ENCODE results near the gene PTPRR.

DNA sequence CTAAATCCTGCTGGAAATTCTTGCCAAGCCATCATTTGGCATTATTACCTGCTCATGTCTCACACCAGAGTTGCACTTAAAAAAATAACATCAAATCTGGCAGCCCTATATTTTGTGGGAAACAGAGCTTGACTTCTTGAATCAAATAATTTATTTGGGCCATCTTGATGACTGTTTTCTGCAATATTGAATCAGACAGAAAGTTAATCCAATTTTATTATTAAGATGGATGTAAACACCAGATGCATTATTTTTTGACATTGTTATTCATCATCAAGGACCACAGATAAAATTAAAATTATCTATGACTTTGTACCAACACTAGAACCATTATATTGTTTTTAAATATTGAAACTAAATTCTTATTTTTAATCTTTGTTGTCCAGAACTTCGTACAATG, 132.9 kb downstream of the PTPRR start:
- no peak for TF ChIP-seq CTCF (IDR thresholded peaks at IDR 0.05; ENCODE audit: low read depth, low read length, missing input control)
- no peak for TF ChIP-seq JUND (IDR thresholded peaks at IDR 0.05)
- TF ChIP-seq GABPA (IDR thresholded peaks at IDR 0.05 in 1 of 2, conservative IDR thresholded peaks at IDR 0.05 in 1 of 2), result no peak
- TF ChIP-seq TAF1 (conservative IDR thresholded peaks at IDR 0.05), result no peak
- no peak for TF ChIP-seq RAD21 (IDR thresholded peaks at IDR 0.05)
- no peak for TF ChIP-seq SP1 (IDR thresholded peaks at IDR 0.05)
- TF ChIP-seq REST (IDR thresholded peaks at IDR 0.05), result no peak
- TF ChIP-seq, protein P1, sequence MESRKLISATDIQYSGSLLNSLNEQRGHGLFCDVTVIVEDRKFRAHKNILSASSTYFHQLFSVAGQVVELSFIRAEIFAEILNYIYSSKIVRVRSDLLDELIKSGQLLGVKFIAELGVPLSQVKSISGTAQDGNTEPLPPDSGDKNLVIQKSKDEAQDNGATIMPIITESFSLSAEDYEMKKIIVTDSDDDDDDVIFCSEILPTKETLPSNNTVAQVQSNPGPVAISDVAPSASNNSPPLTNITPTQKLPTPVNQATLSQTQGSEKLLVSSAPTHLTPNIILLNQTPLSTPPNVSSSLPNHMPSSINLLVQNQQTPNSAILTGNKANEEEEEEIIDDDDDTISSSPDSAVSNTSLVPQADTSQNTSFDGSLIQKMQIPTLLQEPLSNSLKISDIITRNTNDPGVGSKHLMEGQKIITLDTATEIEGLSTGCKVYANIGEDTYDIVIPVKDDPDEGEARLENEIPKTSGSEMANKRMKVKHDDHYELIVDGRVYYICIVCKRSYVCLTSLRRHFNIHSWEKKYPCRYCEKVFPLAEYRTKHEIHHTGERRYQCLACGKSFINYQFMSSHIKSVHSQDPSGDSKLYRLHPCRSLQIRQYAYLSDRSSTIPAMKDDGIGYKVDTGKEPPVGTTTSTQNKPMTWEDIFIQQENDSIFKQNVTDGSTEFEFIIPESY (IDR thresholded peaks at IDR 0.05), result no peak
- TF ChIP-seq ATF3 (IDR thresholded peaks at IDR 0.05), result no peak
- TF ChIP-seq, protein P2, sequence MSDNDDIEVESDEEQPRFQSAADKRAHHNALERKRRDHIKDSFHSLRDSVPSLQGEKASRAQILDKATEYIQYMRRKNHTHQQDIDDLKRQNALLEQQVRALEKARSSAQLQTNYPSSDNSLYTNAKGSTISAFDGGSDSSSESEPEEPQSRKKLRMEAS (IDR thresholded peaks at IDR 0.05), result no peak
- TF ChIP-seq EGR1 (IDR thresholded peaks at IDR 0.05; ENCODE audit: low read depth in 2 of 2), result no peak
- TF ChIP-seq FOXA1 (IDR thresholded peaks at IDR 0.05), result no peak
- no peak for TF ChIP-seq YY1 (IDR thresholded peaks at IDR 0.05)
- TF ChIP-seq RXRA (IDR thresholded peaks at IDR 0.05), result no peak

Measured in liver (tissue), 3 donors.